T-helper 17 cell (primary cell): Measurements from ENCODE around the gene CDRT15L2. TPM values are rescaled to one million over a fixed set of nuclear protein-coding genes. Genes with fewer than 3 reads are reported as not detected.
A peak's percentile ranks its signal among the peaks of the same experiment; 100 is the strongest.
"Not testable (repeated sequence)": the region's sequence is repeated elsewhere in the genome, so short reads cannot be mapped to it uniquely, and the experiment has no call there.

Experiments
- ATAC-seq: fragments of 150-1000 bp; cut with Tn5 transposase; 2 replicates; pipeline ENCODE4 v1.10.0; 2021; ENCODE audit warnings: mild to moderate bottlenecking, moderate library complexity
- DNase-seq, 3 donors: peaks; one replicate each; pipeline versions ENCODE4 v3.0.0 to v3.0.0-alpha.2; 2020 to 2021
- H3K9me3 ChIP-seq: one replicate; pipeline ENCODE4 v1.7.0; 2013; ENCODE audit warnings: low read length, mild to moderate bottlenecking; ENCODE audit not compliant: control insufficient read depth, poor library complexity, severe bottlenecking
- H3K27ac Mint-ChIP-seq: one replicate; pipeline ENCODE4 v1.8.0; 2022; ENCODE audit warnings: mild to moderate bottlenecking, moderate library complexity, mixed read lengths
- H3K27me3 Mint-ChIP-seq: one replicate; pipeline ENCODE4 v1.8.0; 2022; ENCODE audit warnings: mixed read lengths
- H3K36me3 Mint-ChIP-seq: one replicate; pipeline ENCODE4 v1.8.0; 2022; ENCODE audit warnings: low read depth, mixed read lengths
- H3K4me1 Mint-ChIP-seq: one replicate; pipeline ENCODE4 v1.8.0; 2022; ENCODE audit warnings: mild to moderate bottlenecking, mixed read lengths
- H3K4me3 Mint-ChIP-seq: one replicate; pipeline ENCODE4 v1.8.0; 2022; ENCODE audit warnings: mild to moderate bottlenecking, moderate library complexity, mixed read lengths
- total RNA-seq, 4 donors: library from RNA in 2 of 4; stranded (reverse) in 2 of 4; gene quantifications; one replicate each; pipeline ENCODE4 v1.2.3 and lab custom pipeline; 2022 to 2026

The CDRT15L2 gene
- total RNA-seq (not detected), total RNA-seq (lab: John Stamatoyannopoulos, UW) (0 reads per million in 2 donors)

DNA sequence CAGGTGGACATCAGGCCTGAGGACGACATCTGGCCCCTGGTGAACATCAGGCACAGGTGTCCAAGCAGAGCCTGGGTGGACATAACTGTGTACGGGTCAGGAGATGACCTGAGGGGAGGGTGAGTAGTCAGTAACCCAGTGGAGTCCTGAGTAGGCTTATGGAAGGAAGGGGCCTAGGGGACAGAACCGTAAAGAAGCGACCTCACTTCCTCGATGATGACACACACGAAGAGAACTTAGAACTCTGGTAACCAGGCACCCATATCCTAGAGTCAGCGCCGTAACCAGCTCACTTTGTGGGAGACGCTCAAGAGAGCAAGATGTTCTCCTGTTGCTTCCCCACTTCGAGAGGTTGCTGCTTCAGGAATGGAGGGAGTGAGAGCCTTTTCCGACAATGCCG lies at the start of gene CDRT15L2:
TSS of gene CDRT15L2 (plus strand) at position 301 of the 400 bp plus-strand sequence. CDS start at position 321, 20 bp downstream.
- not testable (repeated sequence) for DNase-seq, H3K36me3 Mint-ChIP-seq, H3K27ac Mint-ChIP-seq, H3K9me3 ChIP-seq, H3K4me1 Mint-ChIP-seq, H3K27me3 Mint-ChIP-seq, ATAC-seq, H3K4me3 Mint-ChIP-seq

DNA sequence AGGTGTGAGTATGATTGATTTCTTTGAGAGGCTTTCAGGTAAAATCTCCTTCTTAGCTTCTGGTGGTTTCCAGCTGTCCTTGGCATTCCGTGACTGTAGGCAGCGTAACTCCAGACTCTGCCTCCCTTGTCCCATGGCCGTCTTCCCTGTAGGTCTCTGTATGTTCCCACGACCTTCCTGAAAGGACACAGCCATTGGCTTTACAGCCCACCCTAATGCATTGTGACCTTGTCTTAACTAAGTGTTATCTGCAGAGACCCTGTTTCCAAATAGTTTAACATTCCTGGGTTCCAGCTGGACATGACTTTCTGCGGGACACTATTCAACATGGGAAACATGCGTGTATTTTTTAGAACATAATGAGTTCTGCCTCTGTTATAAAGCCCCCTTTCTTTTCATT lies 49.4 kb upstream of the CDRT15L2 start:
- not testable (repeated sequence) for H3K4me3 Mint-ChIP-seq, ATAC-seq, DNase-seq, H3K27me3 Mint-ChIP-seq, H3K9me3 ChIP-seq, H3K4me1 Mint-ChIP-seq, H3K36me3 Mint-ChIP-seq
- peak overlapping the region; percentile 21 for H3K27ac Mint-ChIP-seq

DNA sequence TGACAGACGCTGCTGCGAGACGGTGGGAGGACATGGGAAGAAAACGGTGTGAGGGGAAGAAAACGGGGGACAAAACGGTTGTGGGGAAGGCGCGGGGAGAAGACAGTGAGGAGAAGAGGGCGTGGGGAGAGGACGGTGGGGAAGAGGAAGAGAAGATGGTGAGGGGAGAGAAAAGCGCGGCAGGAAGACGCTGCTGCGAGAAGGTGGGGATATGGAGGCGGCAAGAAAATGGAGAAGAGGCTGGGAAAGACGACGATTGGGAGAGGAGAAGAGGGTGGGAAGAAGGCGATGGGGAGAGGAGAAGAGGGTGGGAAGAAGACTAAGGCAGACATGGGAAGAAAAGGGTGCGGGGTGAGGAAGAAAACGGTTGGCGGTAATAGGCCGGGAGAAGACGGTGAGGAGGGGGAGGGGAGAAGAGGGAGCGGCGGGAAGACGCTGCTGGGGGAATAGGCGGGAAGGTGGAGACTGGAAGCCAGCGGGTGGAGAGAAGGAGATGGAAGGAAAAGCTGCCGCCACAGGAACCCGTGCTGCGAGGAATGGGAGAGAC lies 46.9 kb upstream of the CDRT15L2 start:
- H3K9me3 ChIP-seq, DNase-seq, H3K4me1 Mint-ChIP-seq, H3K36me3 Mint-ChIP-seq, H3K27me3 Mint-ChIP-seq: not testable (repeated sequence)
- peak overlapping the region; percentile 90 for H3K4me3 Mint-ChIP-seq
- peak; percentile 18 for ATAC-seq
- H3K27ac Mint-ChIP-seq, result peak overlapping the region; percentile 34

DNA sequence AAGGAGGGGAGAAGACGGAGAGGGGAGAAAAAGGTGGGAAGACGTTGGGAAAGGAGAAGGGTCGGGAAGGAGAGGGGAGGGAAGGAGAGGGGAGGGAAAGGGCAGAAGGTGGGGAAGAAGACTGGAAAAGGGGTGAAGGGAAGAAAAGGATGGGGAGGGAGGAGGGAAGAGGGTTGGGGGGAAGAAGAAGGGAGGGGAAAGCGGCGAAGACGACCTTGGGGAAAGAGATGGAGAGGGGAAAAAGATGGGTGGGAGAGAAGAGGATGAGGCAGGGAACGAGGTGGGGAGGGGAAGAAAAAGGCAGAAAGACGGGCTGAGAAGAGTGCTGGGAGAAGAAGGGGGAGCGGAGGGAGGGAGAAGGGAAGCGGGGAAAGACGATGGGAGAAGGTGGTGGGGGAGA lies 46.3 kb upstream of the CDRT15L2 start:
- ATAC-seq, H3K4me1 Mint-ChIP-seq, H3K27me3 Mint-ChIP-seq, H3K36me3 Mint-ChIP-seq, DNase-seq, H3K9me3 ChIP-seq: not testable (repeated sequence)
- Mint-ChIP-seq H3K27ac (peak overlapping the region; percentile 34), H3K4me3 (peak overlapping the region; percentile 90)

DNA sequence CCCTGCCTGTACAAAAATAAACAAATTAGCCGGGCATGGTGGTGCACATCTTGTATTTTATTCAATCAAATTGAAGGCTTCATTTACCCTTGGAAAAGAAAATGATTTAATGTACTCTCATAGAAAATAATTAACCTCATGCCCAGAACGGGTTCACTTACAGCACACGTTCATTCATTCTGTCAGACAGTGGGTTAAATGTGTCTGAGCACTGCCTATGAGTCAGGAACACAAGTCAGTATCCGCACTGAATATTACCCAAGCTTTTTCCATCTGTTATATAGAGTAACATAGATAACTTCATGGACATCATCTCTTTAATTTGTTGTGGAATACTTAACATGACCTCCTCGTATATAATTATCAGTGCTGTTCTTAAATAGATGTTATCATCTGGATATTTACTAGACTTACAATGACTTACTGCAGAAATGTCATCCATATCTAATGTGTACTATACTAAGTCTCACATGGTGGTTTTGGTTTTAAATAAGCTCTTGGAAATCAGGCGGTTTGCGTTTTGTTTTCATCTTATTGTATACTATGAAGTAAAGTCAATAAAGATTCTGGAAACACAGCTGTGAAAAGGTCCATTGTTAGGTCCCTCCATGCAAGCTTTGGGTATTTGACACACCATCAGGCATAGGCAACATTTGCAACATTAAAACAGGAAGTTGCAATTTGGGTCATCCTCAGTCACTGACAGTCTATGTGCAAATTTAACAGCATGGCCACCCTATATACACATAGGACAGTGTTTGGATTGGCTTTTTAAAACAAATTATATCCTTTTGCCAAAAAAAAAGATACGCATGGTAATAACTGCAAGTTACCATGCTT lies 44.6 kb upstream of the CDRT15L2 start:
- H3K4me3 Mint-ChIP-seq, ATAC-seq, DNase-seq: not testable (repeated sequence)

DNA sequence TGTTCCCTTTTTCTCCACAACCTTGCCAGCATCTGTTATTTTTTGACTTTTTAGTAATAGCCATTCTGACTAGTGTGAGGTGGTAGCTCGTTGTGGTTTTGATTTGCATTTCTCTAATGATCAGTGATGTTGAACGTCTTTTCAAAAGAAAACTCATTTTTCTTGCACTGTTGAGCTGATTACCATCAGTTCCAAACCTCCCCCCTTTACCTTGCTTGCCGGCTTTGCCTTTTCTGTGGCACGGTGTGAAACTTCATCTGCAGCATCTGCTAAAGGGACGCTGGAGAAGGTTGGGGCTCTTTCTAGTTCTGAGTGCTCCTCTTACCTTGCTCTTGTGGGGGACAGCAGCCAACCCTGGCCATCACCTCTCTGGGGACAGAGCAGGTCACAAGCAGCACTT lies 39.1 kb upstream of the CDRT15L2 start:
- not testable (repeated sequence) for DNase-seq, H3K27ac Mint-ChIP-seq, H3K4me1 Mint-ChIP-seq, H3K27me3 Mint-ChIP-seq, ATAC-seq, H3K36me3 Mint-ChIP-seq, H3K4me3 Mint-ChIP-seq, H3K9me3 ChIP-seq

More for the DNA sequence above, 44.6 kb upstream of the CDRT15L2 start:
- not testable (repeated sequence) for H3K36me3 Mint-ChIP-seq, H3K27ac Mint-ChIP-seq, H3K4me1 Mint-ChIP-seq, H3K27me3 Mint-ChIP-seq, H3K9me3 ChIP-seq

DNA sequence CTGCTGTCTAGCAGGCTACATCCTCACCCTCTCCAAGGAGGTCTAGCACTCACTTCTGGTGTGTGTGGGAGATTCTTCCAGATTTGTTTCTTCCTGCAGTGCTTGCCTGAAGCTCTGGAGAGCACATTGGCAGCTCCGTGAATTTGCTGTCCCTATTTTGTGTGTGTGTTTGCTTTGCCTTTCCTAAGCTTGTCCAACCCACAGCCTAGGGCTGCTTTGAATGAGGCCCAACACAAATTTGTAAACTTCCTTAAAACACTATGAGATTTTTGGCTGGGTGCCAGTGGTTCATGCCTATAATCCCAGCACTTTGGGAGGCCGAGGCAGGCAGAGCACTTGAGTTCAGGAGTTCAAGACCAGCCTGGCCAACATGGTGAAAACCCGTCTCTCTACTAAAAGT lies 38.7 kb upstream of the CDRT15L2 start:
- H3K27me3 Mint-ChIP-seq, H3K4me3 Mint-ChIP-seq, H3K4me1 Mint-ChIP-seq, ATAC-seq, H3K36me3 Mint-ChIP-seq, H3K27ac Mint-ChIP-seq, DNase-seq, H3K9me3 ChIP-seq: not testable (repeated sequence)

DNA sequence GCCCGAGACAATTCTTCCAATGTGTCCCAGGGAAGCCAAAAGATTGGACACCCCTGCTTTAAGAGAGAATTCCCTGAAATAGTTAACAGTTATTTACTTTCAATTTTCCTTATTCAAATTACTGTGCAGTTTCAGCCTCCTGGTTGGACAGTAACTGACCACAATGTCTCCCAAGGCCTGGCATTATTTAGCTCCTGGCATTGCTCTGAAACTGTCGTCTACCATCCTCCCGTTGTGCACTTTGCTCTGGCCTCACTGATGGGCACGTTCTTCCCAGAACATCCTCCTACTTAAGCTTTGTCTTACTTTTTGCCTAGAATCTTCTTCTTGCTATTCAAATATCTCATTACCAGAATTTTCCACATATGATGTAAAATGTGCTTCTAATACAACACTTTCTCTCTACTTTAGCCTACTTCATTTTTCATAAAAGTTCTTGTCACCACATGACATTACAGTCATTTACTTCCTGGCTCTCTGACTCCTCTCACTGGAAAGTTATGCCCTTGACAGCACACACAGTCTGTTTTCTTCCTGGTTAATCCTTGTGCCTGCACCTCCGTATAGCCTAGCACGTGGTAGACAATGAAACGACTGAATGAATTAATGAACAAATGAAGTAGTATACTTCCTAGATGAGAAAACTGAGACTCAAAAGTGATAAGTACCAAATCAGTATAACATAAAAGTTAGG lies 37.5 kb upstream of the CDRT15L2 start:
- H3K36me3 Mint-ChIP-seq, H3K9me3 ChIP-seq, DNase-seq, ATAC-seq, H3K27ac Mint-ChIP-seq, H3K27me3 Mint-ChIP-seq, H3K4me3 Mint-ChIP-seq, H3K4me1 Mint-ChIP-seq: not testable (repeated sequence)

DNA sequence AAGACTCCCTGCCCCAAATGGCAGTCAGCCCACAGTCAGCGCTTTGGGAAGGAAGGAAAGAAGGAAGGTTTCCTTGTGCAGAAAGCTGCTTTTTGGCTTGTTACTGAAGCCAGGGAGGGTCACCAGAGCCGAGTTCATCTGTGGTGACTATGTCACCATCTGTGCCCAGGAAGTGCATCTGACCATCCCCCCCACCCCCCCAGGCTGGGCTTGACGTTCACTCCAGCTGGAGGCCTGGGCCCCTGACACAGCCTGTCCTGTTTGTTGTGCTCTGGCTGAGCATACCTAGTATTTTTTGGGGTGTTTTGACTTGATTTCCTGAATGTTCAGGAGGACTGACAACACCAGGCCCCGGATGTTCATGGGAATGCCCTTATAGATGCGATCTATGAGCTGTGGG lies 31.6 kb upstream of the CDRT15L2 start:
- not testable (repeated sequence) for H3K36me3 Mint-ChIP-seq, H3K27me3 Mint-ChIP-seq, H3K4me3 Mint-ChIP-seq, ATAC-seq, H3K4me1 Mint-ChIP-seq, DNase-seq, H3K9me3 ChIP-seq, H3K27ac Mint-ChIP-seq

DNA sequence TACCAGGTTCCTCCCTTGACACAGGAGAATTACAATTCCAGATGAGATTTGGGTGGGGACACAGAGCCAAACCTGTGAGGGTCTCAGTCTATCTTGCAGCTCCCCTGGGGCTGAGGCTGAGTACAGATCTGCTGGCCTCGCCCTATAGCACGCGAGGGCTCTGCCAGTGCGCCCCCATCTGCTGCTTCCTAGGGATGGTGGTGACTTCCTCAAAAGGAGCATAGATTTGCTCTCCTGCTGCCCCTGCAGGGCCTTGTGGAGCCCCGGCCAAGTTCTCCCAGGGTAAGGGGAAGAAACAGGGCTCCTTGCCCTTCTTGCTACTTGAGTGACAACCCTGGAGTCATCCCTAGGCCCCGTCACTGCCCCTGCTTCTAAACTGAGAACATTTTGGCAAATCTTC lies 26.6 kb upstream of the CDRT15L2 start:
- H3K27me3 Mint-ChIP-seq, ATAC-seq, H3K9me3 ChIP-seq, DNase-seq, H3K36me3 Mint-ChIP-seq, H3K27ac Mint-ChIP-seq, H3K4me1 Mint-ChIP-seq, H3K4me3 Mint-ChIP-seq: not testable (repeated sequence)

DNA sequence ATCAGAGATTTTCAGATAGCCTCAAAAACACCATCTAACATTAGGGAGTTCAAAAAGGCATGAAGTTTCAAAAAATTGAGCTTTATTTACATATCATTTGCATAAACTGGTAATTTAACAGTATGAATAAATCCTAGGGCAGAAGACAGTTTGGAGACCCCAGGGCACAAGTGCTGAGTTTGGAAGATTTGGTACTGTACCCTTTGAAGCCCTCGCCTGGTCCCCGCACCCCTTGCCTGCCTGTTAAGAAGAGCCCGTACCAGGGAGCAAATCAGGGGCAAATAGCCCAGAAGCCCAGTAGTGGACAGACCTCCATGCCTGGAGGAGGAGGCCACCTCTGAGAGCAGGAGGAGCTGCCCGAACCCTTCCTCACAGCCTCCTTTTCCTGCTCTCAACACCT lies 24.8 kb upstream of the CDRT15L2 start:
- H3K9me3 ChIP-seq, H3K4me1 Mint-ChIP-seq, H3K4me3 Mint-ChIP-seq, H3K27ac Mint-ChIP-seq, H3K36me3 Mint-ChIP-seq, ATAC-seq, DNase-seq: not testable (repeated sequence)
- H3K27me3 Mint-ChIP-seq, result peaks cover 12% of the 10 kb centered on the region

DNA sequence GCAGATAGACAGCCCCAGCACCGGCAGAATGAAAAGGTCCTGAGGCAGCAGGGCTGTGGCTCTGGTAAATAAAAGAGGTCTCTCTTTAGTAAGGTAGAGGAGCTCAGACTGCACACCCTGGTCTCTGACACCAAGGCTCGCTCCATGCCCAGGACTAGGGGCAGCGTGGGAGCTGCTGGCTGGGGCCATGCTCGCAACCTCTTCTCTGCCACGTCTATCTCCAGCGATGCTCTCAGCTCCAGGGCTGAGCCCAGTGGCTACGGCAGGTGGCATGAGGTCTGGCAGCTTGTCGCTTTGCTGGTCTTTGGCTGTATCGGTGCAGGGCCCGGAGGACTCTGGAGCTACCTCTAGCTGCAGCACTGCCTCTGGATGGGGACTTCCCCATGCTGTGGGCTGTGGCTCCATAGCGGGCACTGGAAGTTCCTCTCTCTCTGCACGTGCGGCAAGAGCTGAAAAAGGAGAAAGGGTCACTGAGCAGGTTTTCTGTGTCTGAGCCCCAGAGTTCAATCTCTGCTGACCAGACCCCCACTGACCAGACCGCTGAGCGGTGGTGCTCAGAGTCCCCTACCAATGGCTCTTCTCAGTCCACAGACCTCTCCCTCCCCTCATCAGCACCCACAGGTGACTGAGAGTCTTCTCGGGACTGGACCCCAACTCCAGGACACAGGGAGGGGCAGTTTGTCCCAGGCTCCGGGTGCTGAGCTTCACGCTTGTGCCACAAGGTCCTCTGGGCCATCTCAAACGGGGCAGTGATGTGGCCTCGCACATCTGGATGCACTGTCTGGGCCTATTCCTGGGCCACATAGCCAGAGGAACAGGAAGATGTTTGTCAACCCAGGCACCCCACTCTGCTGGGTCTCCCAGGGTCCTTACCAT lies 24.2 kb upstream of the CDRT15L2 start:
- peak; percentile 78 for ATAC-seq
- not testable (repeated sequence) for H3K4me1 Mint-ChIP-seq, H3K9me3 ChIP-seq, H3K4me3 Mint-ChIP-seq, DNase-seq, H3K27ac Mint-ChIP-seq, H3K36me3 Mint-ChIP-seq
- H3K27me3 Mint-ChIP-seq, result peaks cover 18% of the 10 kb centered on the region

DNA sequence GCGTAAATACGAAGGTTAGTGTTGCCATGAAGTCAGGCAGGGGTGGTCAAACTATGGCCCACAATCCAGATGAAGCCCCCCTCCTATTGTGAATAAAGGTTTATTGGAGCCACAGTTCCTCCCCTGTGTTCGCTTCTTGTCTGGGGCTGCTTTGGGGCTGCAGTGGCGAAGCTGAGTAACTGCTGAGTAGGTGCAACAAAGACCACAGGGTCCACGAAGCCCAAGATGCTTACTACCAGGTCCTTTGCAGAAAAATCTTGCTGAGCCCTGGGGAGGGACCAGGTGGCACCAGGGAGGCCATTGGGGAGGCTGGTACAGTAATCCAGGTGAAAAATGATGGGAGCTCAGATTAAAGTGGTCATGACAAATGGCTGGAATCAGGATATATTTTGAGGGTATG lies 21.4 kb upstream of the CDRT15L2 start:
- DNase-seq, H3K4me1 Mint-ChIP-seq, H3K9me3 ChIP-seq: not testable (repeated sequence)

More for the DNA sequence above, 21.4 kb upstream of the CDRT15L2 start:
- not testable (repeated sequence) for H3K27ac Mint-ChIP-seq, ATAC-seq, H3K36me3 Mint-ChIP-seq, H3K4me3 Mint-ChIP-seq
- H3K27me3 Mint-ChIP-seq, result peaks cover 24% of the 10 kb centered on the region
